ENCODE measurements around the gene SPAG16.

DNA sequence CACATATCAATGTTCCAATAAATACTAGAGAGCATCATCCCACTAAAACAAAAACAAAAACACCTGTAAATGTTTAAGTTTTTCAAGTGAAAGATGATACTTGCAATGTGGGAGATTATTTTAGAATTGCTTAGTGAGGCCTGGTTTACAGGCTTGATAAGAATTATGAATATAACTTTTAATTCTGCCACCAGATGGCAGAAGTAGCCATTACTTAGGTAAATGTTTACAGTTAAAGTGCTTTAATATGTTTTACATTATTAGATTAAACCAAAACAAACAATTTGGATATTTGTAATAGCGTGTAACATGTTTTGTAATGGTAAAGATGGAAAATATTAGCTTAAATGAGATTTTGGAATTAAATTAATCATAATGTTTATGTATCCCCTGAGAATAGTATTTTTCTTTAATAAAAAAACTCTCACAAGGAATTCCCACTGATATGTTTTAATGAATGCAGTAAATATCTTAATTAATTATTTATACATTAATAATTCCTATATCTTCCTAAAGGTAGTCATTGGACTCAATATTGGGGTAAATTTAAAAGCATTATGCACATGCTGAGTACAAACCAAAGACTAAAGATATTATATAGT, 522.0 kb downstream of the SPAG16 start:
- no peak for TF ChIP-seq POLR2A (IDR thresholded peaks at IDR 0.05)
- peak in 4 of 6 experiments; percentile 14 to 54 (median 26) for TF ChIP-seq CTCF (IDR thresholded peaks at IDR 0.05)
